Smooth muscle cell (in vitro differentiated cells): ENCODE measurements around the gene MN1. TPM values are rescaled to one million over a fixed set of nuclear protein-coding genes. Genes with fewer than 3 reads are reported as not detected.

ENCODE experiments used
- DNase-seq: peaks from one replicate; lab custom pipeline; 2025; ENCODE audit not compliant: unreplicated experiment; lab: John Stamatoyannopoulos, UW
- H2AFZ ChIP-seq: fragments of 200-600 bp; sonication (generic); 2 replicates; pipeline ENCODE4 v1.6.0; 2016; ENCODE audit warnings: antibody characterized with exemption, low read depth, mild to moderate bottlenecking
- H3F3A ChIP-seq: fragments of 200-600 bp; sonication (generic); 2 replicates; pipeline ENCODE4 v1.6.0; 2017; ENCODE audit warnings: antibody characterized with exemption, low read depth
- H3K27ac ChIP-seq: fragments of 200-600 bp; sonication (generic); 2 replicates; pipeline ENCODE4 v1.5.1; 2016; ENCODE audit warnings: low read depth, mild to moderate bottlenecking
- H3K27me3 ChIP-seq: fragments of 200-600 bp; sonication (generic); 2 replicates; pipeline ENCODE4 v1.6.1; 2016; ENCODE audit warnings: low read depth, mild to moderate bottlenecking
- H3K36me3 ChIP-seq: fragments of 200-600 bp; sonication (generic); 2 replicates; pipeline ENCODE4 v1.5.1; 2016; ENCODE audit warnings: low read depth
- H3K4me1 ChIP-seq: fragments of 200-600 bp; sonication (generic); 2 replicates; pipeline ENCODE4 v1.5.1; 2016; ENCODE audit warnings: low read depth
- H3K4me2 ChIP-seq: fragments of 200-600 bp; sonication (generic); 2 replicates; pipeline ENCODE4 v1.6.0; 2016; ENCODE audit warnings: mild to moderate bottlenecking
- H3K4me3 ChIP-seq: fragments of 200-600 bp; sonication (generic); 2 replicates; pipeline ENCODE4 v1.5.1; 2016; ENCODE audit warnings: mild to moderate bottlenecking
- H3K79me2 ChIP-seq: fragments of 200-600 bp; sonication (generic); 2 replicates; pipeline ENCODE4 v1.6.0; 2016; ENCODE audit warnings: low read depth, mild to moderate bottlenecking
- H3K9ac ChIP-seq: fragments of 200-600 bp; sonication (generic); 2 replicates; pipeline ENCODE4 v1.6.0; 2016; ENCODE audit warnings: low read depth
- H3K9me3 ChIP-seq: fragments of 200-600 bp; sonication (generic); replicated peaks from 2 replicates; pipeline ENCODE4 v1.5.1; 2016; ENCODE audit warnings: low read depth
- H4K20me1 ChIP-seq: fragments of 200-600 bp; sonication (generic); 2 replicates; pipeline ENCODE4 v1.6.0; 2016; ENCODE audit warnings: low read depth
- CTCF ChIP-seq: fragments of 200-600 bp; sonication (generic); IDR thresholded peaks from 2 replicates; pipeline ENCODE4 v1.5.1; 2017; ENCODE audit warnings: borderline replicate concordance, mild to moderate bottlenecking, antibody characterized with exemption; ENCODE audit not compliant: insufficient read depth, poor library complexity, severe bottlenecking
- WGBS: methylation state at CpG from one replicate; pipeline ENCODE4 v1.1.7; 2016; ENCODE audit warnings: low lambda C conversion rate; 5-methylcytosine and 5-hydroxymethylcytosine counted together
- polyA plus RNA-seq: library from polyadenylated mRNA; unstranded; fragments of >200 nt; fragmentation: Nextera tagmentation; extraction: Ambion mirVana; gene quantifications from 2 replicates; pipeline ENCODE4 v1.2.1, GENCODE V29; 2016
- total RNA-seq: library from RNA; depleted of rRNA; stranded (reverse); fragments of >200 nt; gene quantifications from 2 replicates; pipeline ENCODE4 v1.2.3, GENCODE V29; 2014

The MN1 gene
- total and polyA plus RNA-seq, 2 experiments from 2014 or later: 0.98 to 3.3 TPM

GRCh38 chr22:27829620-27830019, 28.1 kb upstream of the MN1 start:
- Histone ChIP-seq H4K20me1 (no peaks in the 10 kb centered on the region), H3F3A (no peaks in the 10 kb centered on the region), H3K9ac (no peak overlapping the region), H2AFZ (no peak overlapping the region), H3K4me1 (no peaks in the 10 kb centered on the region), H3K4me2 (no peak overlapping the region), H3K4me3 (no peak overlapping the region), H3K27me3 (no peaks in the 10 kb centered on the region), H3K27ac (no peak overlapping the region), H3K9me3 (no peaks in the 10 kb centered on the region), H3K36me3 (no peaks in the 10 kb centered on the region), H3K79me2 (no peaks in the 10 kb centered on the region)
- DNase-seq: no peak
- TF ChIP-seq CTCF: no peak
- 65% methylated on average over 3 of the region's 3 CpGs for WGBS

GRCh38 chr22:27827604-27828587, 26.3 kb upstream of the MN1 start:
- WGBS: 92% methylated on average over 23 of the region's 23 CpGs
- TF ChIP-seq CTCF: no peak
- no peak overlapping the region for H3K9ac ChIP-seq

GRCh38 chr22:27825174-27825573, 23.6 kb upstream of the MN1 start:
- H4K20me1 ChIP-seq: no peaks in the 10 kb centered on the region
- peak; percentile 27 for TF ChIP-seq CTCF
- no peaks in the 10 kb centered on the region for H3K27me3 ChIP-seq
- H2AFZ ChIP-seq: no peak overlapping the region
- 85% methylated on average over 6 of the region's 6 CpGs for WGBS
- no peak for DNase-seq
- no peaks in the 10 kb centered on the region for H3F3A ChIP-seq
- no peaks in the 10 kb centered on the region for H3K9me3 ChIP-seq
- H3K4me1 ChIP-seq: no peaks in the 10 kb centered on the region
- no peaks in the 10 kb centered on the region for H3K79me2 ChIP-seq
- no peak overlapping the region for H3K4me2 ChIP-seq
- H3K4me3 ChIP-seq: no peak overlapping the region
- no peak overlapping the region for H3K27ac ChIP-seq
- H3K36me3 ChIP-seq: no peaks in the 10 kb centered on the region
- H3K9ac ChIP-seq: no peak overlapping the region

More at GRCh38 chr22:27827604-27828587, 26.3 kb upstream of the MN1 start:
- H3K79me2 ChIP-seq: no peaks in the 10 kb centered on the region
- no peaks in the 10 kb centered on the region for H3K4me1 ChIP-seq
- DNase-seq: no peak
- no peaks in the 10 kb centered on the region for H3K36me3 ChIP-seq
- no peak overlapping the region for H3K27ac ChIP-seq
- H3K27me3 ChIP-seq: no peaks in the 10 kb centered on the region
- H4K20me1 ChIP-seq: no peaks in the 10 kb centered on the region
- no peak overlapping the region for H3K4me2 ChIP-seq
- H3K9me3 ChIP-seq: no peaks in the 10 kb centered on the region
- H3K4me3 ChIP-seq: no peak overlapping the region
- H3F3A ChIP-seq: no peaks in the 10 kb centered on the region
- no peak overlapping the region for H2AFZ ChIP-seq
